ENCODE measurements around the gene TMF1. TPM values are rescaled to one million over a fixed set of nuclear protein-coding genes. Genes with fewer than 3 reads are reported as not detected.

Gene TMF1
- total RNA-seq, 1 donor from 2014 or later: 37.7 TPM

GRCh38 chr3:69044608-69045007, 7.5 kb downstream of the TMF1 start:
- DNase-seq (ENCODE audit: low spot score): no peak
- H3K36me3 Mint-ChIP-seq (ENCODE audit: low read depth): peaks cover 28% of the 10 kb centered on the region
- no peak for TF ChIP-seq CTCF (IDR thresholded peaks at IDR 0.05)
- no peak overlapping the region for H3K27ac Mint-ChIP-seq (ENCODE audit: unreplicated experiment)
- no peaks in the 10 kb centered on the region for H3K9me3 Mint-ChIP-seq (ENCODE audit: low read depth)
- H3K4me1 Mint-ChIP-seq (ENCODE audit: low read depth): peaks cover 24% of the 10 kb centered on the region
- no peak overlapping the region for H3K4me3 Mint-ChIP-seq (ENCODE audit: unreplicated experiment)
- H3K27me3 Mint-ChIP-seq (ENCODE audit: low read depth): no peaks in the 10 kb centered on the region

GRCh38 chr3:69033470-69033869, 18.7 kb downstream of the TMF1 start:
- Mint-ChIP-seq H3K4me1 (ENCODE audit: low read depth) (no peaks in the 10 kb centered on the region), H3K27ac (ENCODE audit: unreplicated experiment) (no peak overlapping the region), H3K4me3 (ENCODE audit: unreplicated experiment) (no peak overlapping the region), H3K9me3 (ENCODE audit: low read depth) (no peaks in the 10 kb centered on the region), H3K27me3 (ENCODE audit: low read depth) (no peaks in the 10 kb centered on the region), H3K36me3 (ENCODE audit: low read depth) (peaks cover 40% of the 10 kb centered on the region)
- DNase-seq (ENCODE audit: low spot score): no peak
- TF ChIP-seq CTCF (IDR thresholded peaks at IDR 0.05): no peak

GRCh38 chr3:69032737-69033136, 19.4 kb downstream of the TMF1 start:
- no peak for TF ChIP-seq CTCF (IDR thresholded peaks at IDR 0.05)
- Mint-ChIP-seq H3K27ac (ENCODE audit: unreplicated experiment) (peak overlapping the region; percentile 6), H3K4me1 (ENCODE audit: low read depth) (no peaks in the 10 kb centered on the region), H3K36me3 (ENCODE audit: low read depth) (peaks cover 45% of the 10 kb centered on the region), H3K9me3 (ENCODE audit: low read depth) (no peaks in the 10 kb centered on the region), H3K4me3 (ENCODE audit: unreplicated experiment) (no peak overlapping the region), H3K27me3 (ENCODE audit: low read depth) (no peaks in the 10 kb centered on the region)
- no peak for DNase-seq (ENCODE audit: low spot score)

GRCh38 chr3:69032142-69032541, 20.0 kb downstream of the TMF1 start:
- Mint-ChIP-seq H3K4me3 (ENCODE audit: unreplicated experiment) (no peak overlapping the region), H3K27me3 (ENCODE audit: low read depth) (no peaks in the 10 kb centered on the region), H3K4me1 (ENCODE audit: low read depth) (no peaks in the 10 kb centered on the region), H3K9me3 (ENCODE audit: low read depth) (no peaks in the 10 kb centered on the region), H3K36me3 (ENCODE audit: low read depth) (peaks cover 46% of the 10 kb centered on the region), H3K27ac (ENCODE audit: unreplicated experiment) (peak overlapping the region; percentile 20)
- TF ChIP-seq CTCF (IDR thresholded peaks at IDR 0.05): no peak
- DNase-seq (ENCODE audit: low spot score): no peak

GRCh38 chr3:69031635-69032034, 20.5 kb downstream of the TMF1 start:
- peaks cover 45% of the 10 kb centered on the region for H3K36me3 Mint-ChIP-seq (ENCODE audit: low read depth)
- no peaks in the 10 kb centered on the region for H3K27me3 Mint-ChIP-seq (ENCODE audit: low read depth)
- no peak overlapping the region for H3K27ac Mint-ChIP-seq (ENCODE audit: unreplicated experiment)
- no peak for DNase-seq (ENCODE audit: low spot score)
- no peak for TF ChIP-seq CTCF (IDR thresholded peaks at IDR 0.05)
- no peaks in the 10 kb centered on the region for H3K9me3 Mint-ChIP-seq (ENCODE audit: low read depth)
- no peak overlapping the region for H3K4me3 Mint-ChIP-seq (ENCODE audit: unreplicated experiment)
- H3K4me1 Mint-ChIP-seq (ENCODE audit: low read depth): no peaks in the 10 kb centered on the region

Data from chondrocyte (in vitro differentiated cells).